ENCODE results near the gene TMEM170A. TPM values are rescaled to one million over a fixed set of nuclear protein-coding genes. Genes with fewer than 3 reads are reported as not detected.
A peak's percentile ranks its signal among the peaks of the same experiment; 100 is the strongest.

TMEM170A gene
- total and polyA plus RNA-seq, 2 of the 13 experiments (the other 11 are each of a cell fraction or from before 2014, with no cell fraction given): 35.7 to 39.7 TPM

GRCh38 chr16:75486676-75487313, 22.3 kb upstream of the TMEM170A start:
- CTCF ChIA-PET (ENCODE audit: low intra/inter-chr PET ratio, low total read pairs): no interaction called here

GRCh38 chr16:75486014-75486675, 21.7 kb upstream of the TMEM170A start:
- peak overlapping the region; percentile 55 for H3K4me2 ChIP-seq (ENCODE audit: low read depth, low read length)
- H3K36me3 ChIP-seq (replicated peaks in 1 of 2; ENCODE audit: control insufficient read depth in 1 of 2, insufficient read depth in 2 of 2, low read length in 2 of 2): no peaks in the 10 kb centered on the region
- H3K4me3 ChIP-seq (replicated peaks in 1 of 3; ENCODE audit: insufficient read depth in 1 of 3, low read depth in 2 of 3, low read length in 3 of 3): peak overlapping the region in 1 of 3 experiments; percentile 36; a peak in 1 of 6 replicates
- no peaks in the 10 kb centered on the region for H3K79me2 ChIP-seq (ENCODE audit: insufficient read depth, low read length)
- H3K27ac ChIP-seq (ENCODE audit: extremely low read length, insufficient read depth, low read length): no peak overlapping the region
- WGBS (ENCODE audit: low lambda C conversion rate): 12% methylated on average over 9 of the region's 9 CpGs
- H3K4me1 ChIP-seq (ENCODE audit: insufficient read depth, low read length): peaks cover 44% of the 10 kb centered on the region
- BruUV-seq (replicated peaks): no TSS peak
- no peak overlapping the region for H2AFZ ChIP-seq (ENCODE audit: low read length)
- FAIRE-seq (peak; percentile 8), DNase-seq (ENCODE audit: low spot score) (no peak), ATAC-seq (peak; percentile 81)
- intact Hi-C loops (cut with micrococcal nuclease; ENCODE audit: unreplicated experiment) (no loop called here), in situ Hi-C loops (cut with HindIII; ENCODE audit: extremely low pct_ligation_motif_present, low pct_unique_long_range_greater_than_20kb) (no loop called here)
- ChIA-PET POLR2A (interaction anchor here (1.0 kb wide), 1 partner anchor 31 kb away, joined by 5 read pairs; no protein-coding TSS in a partner anchor), CTCF (ENCODE audit: low intra/inter-chr PET ratio, low total read pairs) (no interaction called here)
- H3K27me3 ChIP-seq (ENCODE audit: control insufficient read depth in 1 of 2, insufficient read depth in 2 of 2, low read length in 2 of 2): no peaks in the 10 kb centered on the region
- no peaks in the 10 kb centered on the region for H4K20me1 ChIP-seq (ENCODE audit: insufficient read depth, low read length)
- no peak overlapping the region for H3K9ac ChIP-seq (ENCODE audit: insufficient read depth, low read depth, low read length)
- no peaks in the 10 kb centered on the region for H3K9me3 ChIP-seq (ENCODE audit: low read length)
- 0 out of 2 replicates have a peak, but pooled peaks have one; percentile 47 for TF ChIP-seq MEIS1 (CRISPR knock-in tag; IDR thresholded peaks at IDR 0.05; ENCODE audit: borderline replicate concordance)
- no peak for TF ChIP-seq MAZ (IDR thresholded peaks at IDR 0.05; ENCODE audit: borderline replicate concordance, low read depth, low read length)
- peak; percentile 44; the same call in 1 of the 2 replicates for TF ChIP-seq MAZ (CRISPR knock-in tag; IDR thresholded peaks at IDR 0.05; ENCODE audit: low read depth)
- TF ChIP-seq ZBTB25 (CRISPR knock-in tag; IDR thresholded peaks at IDR 0.05): no peak
- TF ChIP-seq ZHX1 (CRISPR knock-in tag; IDR thresholded peaks at IDR 0.05; ENCODE audit: low read depth): no peak
- no peak for TF ChIP-seq ZSCAN30 (CRISPR knock-in tag; IDR thresholded peaks at IDR 0.05)
- TF ChIP-seq NRL (CRISPR knock-in tag; IDR thresholded peaks at IDR 0.05; ENCODE audit: borderline replicate concordance): 0 out of 2 replicates have a peak, but pooled peaks have one; percentile 30
- TF ChIP-seq ELF1 (CRISPR knock-in tag; IDR thresholded peaks at IDR 0.05): peak; percentile 69
- TF ChIP-seq MEIS2 (CRISPR knock-in tag; IDR thresholded peaks at IDR 0.05): 0 out of 2 replicates have a peak, but pooled peaks have one; percentile 49
- TF ChIP-seq ZNF879 (CRISPR knock-in tag; IDR thresholded peaks at IDR 0.05): no peak
- TF ChIP-seq ZNF768 (CRISPR knock-in tag; IDR thresholded peaks at IDR 0.05): peak; percentile 31; the same call in 1 of the 2 replicates
- TF ChIP-seq SIX1 (CRISPR knock-in tag; IDR thresholded peaks at IDR 0.05; ENCODE audit: borderline replicate concordance): no peak
- no peak for TF ChIP-seq MATR3 (CRISPR knock-in tag; IDR thresholded peaks at IDR 0.05)

More at GRCh38 chr16:75486676-75487313, 22.3 kb upstream of the TMEM170A start:
- peak overlapping the region; percentile 55 for H3K4me2 ChIP-seq (ENCODE audit: low read depth, low read length)
- BruUV-seq (replicated peaks): no TSS peak
- peak; percentile 18 for ATAC-seq
- H4K20me1 ChIP-seq (ENCODE audit: insufficient read depth, low read length): no peaks in the 10 kb centered on the region
- POLR2A ChIA-PET: interaction anchor here (1.0 kb wide), 1 partner anchor 30 kb away, joined by 5 read pairs; no protein-coding TSS in a partner anchor
- H3K4me1 ChIP-seq (ENCODE audit: insufficient read depth, low read length): peaks cover 44% of the 10 kb centered on the region
- FAIRE-seq: no peak
- in situ Hi-C loops (cut with HindIII; ENCODE audit: extremely low pct_ligation_motif_present, low pct_unique_long_range_greater_than_20kb) (no loop called here), intact Hi-C loops (cut with micrococcal nuclease; ENCODE audit: unreplicated experiment) (no loop called here)
- no peaks in the 10 kb centered on the region for H3K79me2 ChIP-seq (ENCODE audit: insufficient read depth, low read length)
- no peak overlapping the region for H3K4me3 ChIP-seq (replicated peaks in 1 of 3; ENCODE audit: insufficient read depth in 1 of 3, low read depth in 2 of 3, low read length in 3 of 3)
- no peak for DNase-seq (ENCODE audit: low spot score)
- no peak overlapping the region for H3K27ac ChIP-seq (ENCODE audit: extremely low read length, insufficient read depth, low read length)
- H3K36me3 ChIP-seq (replicated peaks in 1 of 2; ENCODE audit: control insufficient read depth in 1 of 2, insufficient read depth in 2 of 2, low read length in 2 of 2): no peaks in the 10 kb centered on the region
- H3K9ac ChIP-seq (ENCODE audit: insufficient read depth, low read depth, low read length): no peak overlapping the region
- no peaks in the 10 kb centered on the region for H3K9me3 ChIP-seq (ENCODE audit: low read length)
- H2AFZ ChIP-seq (ENCODE audit: low read length): no peak overlapping the region
- TF ChIP-seq NR3C1 (CRISPR knock-in tag; IDR thresholded peaks at IDR 0.05): no peak
- no peaks in the 10 kb centered on the region for H3K27me3 ChIP-seq (ENCODE audit: control insufficient read depth in 1 of 2, insufficient read depth in 2 of 2, low read length in 2 of 2)
- 62% methylated on average over 2 of the region's 2 CpGs for WGBS (ENCODE audit: low lambda C conversion rate)
